GM12878 (cell line): ENCODE results near the gene FAM107A. TPM values are rescaled to one million over a fixed set of nuclear protein-coding genes. Genes with fewer than 3 reads are reported as not detected.

Source experiments
- ATAC-seq: fragments of 200-7000 bp; cut with Tn5 transposase; 3 replicates; pipeline ENCODE4 v1.9.1; 2020; ENCODE audit warnings: mild to moderate bottlenecking, moderate library complexity
- BruUV-seq: library from RNA; stranded (reverse); fragments of 400-500 nt; replicated peaks from 2 replicates; lab custom pipeline; 2021; lab: Mats Ljungman, UMichigan
- CTCF ChIA-PET: fragments of 300-600 bp; sonication (Branson Sonifier 250); formaldehyde crosslinking; extraction: SDS; loops from one replicate; lab custom pipeline; 2021; ENCODE audit warnings: inconsistent platforms; lab: Yijun Ruan, JAX
- POLR2A ChIA-PET: fragments of 350-600 bp; formaldehyde crosslinking; extraction: SDS; loops from one replicate; lab custom pipeline; 2021; ENCODE audit warnings: inconsistent platforms; lab: Charles Lee
- RAD21 ChIA-PET: fragments of 300-600 bp; sonication (Branson Sonifier 250); formaldehyde crosslinking; loops from one replicate; lab custom pipeline; 2023; ENCODE audit warnings: antibody characterized with exemption; ENCODE audit not compliant: unreplicated experiment; lab: Charles Lee
- SMC1A ChIA-PET: fragments of 300-600 bp; sonication (Branson Sonifier 250); formaldehyde crosslinking; loops from one replicate; lab custom pipeline; 2023; ENCODE audit not compliant: unreplicated experiment, uncharacterized antibody; lab: Charles Lee
- DNase-seq: peaks from one replicate; pipeline ENCODE4 v3.0.0-alpha.2; 2011; ENCODE audit warnings: low read depth, low spot score
- FAIRE-seq: peaks from 3 replicates; lab custom pipeline; 2011; peaks lifted over from hg19 to GRCh38; lab: Jason Lieb, UNC
- H2AFZ ChIP-seq: 2 replicates; pipeline ENCODE4 v1.6.0; 2011; ENCODE audit warnings: low read depth, low read length, control low read depth; ENCODE audit not compliant: control insufficient read depth
- H3K27ac ChIP-seq: 2 replicates; pipeline ENCODE4 v1.5.1; 2011; ENCODE audit warnings: control low read depth; ENCODE audit not compliant: control insufficient read depth, insufficient read depth
- H3K27me3 ChIP-seq, 2 experiments: replicated peaks in 1 of 2; 2 replicates each; pipeline versions ENCODE4 v1.6.0 to v1.6.1; 2011; ENCODE audit warnings: low read length in 1 of 2; ENCODE audit not compliant: control insufficient read depth in 2 of 2, insufficient read depth in 2 of 2
- H3K36me3 ChIP-seq, 2 experiments: 2 replicates each; pipeline ENCODE4 v1.5.1; 2011; ENCODE audit warnings: low read length in 1 of 2; ENCODE audit not compliant: control insufficient read depth in 2 of 2, insufficient read depth in 2 of 2
- H3K4me1 ChIP-seq: 2 replicates; pipeline ENCODE4 v1.6.1; 2011; ENCODE audit warnings: mild to moderate bottlenecking, low read length, moderate library complexity, mixed read lengths; ENCODE audit not compliant: control insufficient read depth, insufficient read depth
- H3K4me2 ChIP-seq: 2 replicates; pipeline ENCODE4 v1.6.0; 2011; ENCODE audit warnings: control low read depth; ENCODE audit not compliant: control insufficient read depth, insufficient read depth
- H3K4me3 ChIP-seq: fragments of 200-600 bp; sonication (generic); 2 replicates; pipeline ENCODE4 v1.5.1; 2016
- H3K79me2 ChIP-seq: 2 replicates; pipeline ENCODE4 v1.6.0; 2011; ENCODE audit warnings: low read length; ENCODE audit not compliant: control insufficient read depth, insufficient read depth
- H3K9ac ChIP-seq: 2 replicates; pipeline ENCODE4 v1.8.0; 2011; ENCODE audit warnings: low read length, control low read depth, mixed read lengths; ENCODE audit not compliant: control insufficient read depth, insufficient read depth
- H3K9me3 ChIP-seq: replicated peaks from 3 replicates; pipeline ENCODE4 v1.5.1; 2011; ENCODE audit warnings: mild to moderate bottlenecking, low read length; ENCODE audit not compliant: control insufficient read depth, insufficient read depth
- H4K20me1 ChIP-seq: 2 replicates; pipeline ENCODE4 v1.6.0; 2011; ENCODE audit not compliant: control insufficient read depth, insufficient read depth
- ATF2 ChIP-seq: IDR thresholded peaks from 2 replicates; pipeline ENCODE4 v1.6.1; 2012; ENCODE audit warnings: low read length, inconsistent platforms
- ELK1 ChIP-seq: IDR thresholded peaks from 2 replicates; pipeline ENCODE4 v1.6.1; 2012; ENCODE audit warnings: low read depth, low read length, improper control_type of control experiment
- FOXK2 ChIP-seq: fragments of 450-650 bp; IDR thresholded peaks from 2 replicates; pipeline ENCODE4 v1.6.1; 2017; ENCODE audit warnings: mild to moderate bottlenecking, moderate library complexity
- HDGF ChIP-seq: fragments of 450-650 bp; IDR thresholded peaks from 2 replicates; pipeline ENCODE4 v1.6.1; 2016; ENCODE audit warnings: antibody characterized with exemption
- IRF3 ChIP-seq: fragments of 450-650 bp; IDR thresholded peaks from 2 replicates; pipeline ENCODE4 v1.6.1; 2014; ENCODE audit warnings: mild to moderate bottlenecking
- LARP7 ChIP-seq: fragments of 450-650 bp; IDR thresholded peaks from 2 replicates; pipeline ENCODE4 v1.6.1; 2017; ENCODE audit warnings: mild to moderate bottlenecking
- PKNOX1 ChIP-seq: fragments of 450-650 bp; IDR thresholded peaks from 2 replicates; pipeline ENCODE4 v1.6.1; 2016; ENCODE audit warnings: mild to moderate bottlenecking
- PML ChIP-seq: IDR thresholded peaks from 2 replicates; pipeline ENCODE4 v1.6.1; 2012; ENCODE audit warnings: low read length, inconsistent platforms
- POU2F2 ChIP-seq: IDR thresholded peaks from 3 replicates; pipeline ENCODE4 v1.6.1; 2011; ENCODE audit warnings: low read depth, mild to moderate bottlenecking, low read length, borderline replicate concordance
- SIX5 ChIP-seq: IDR thresholded peaks from 2 replicates; pipeline ENCODE4 v1.6.1; 2011; ENCODE audit warnings: mild to moderate bottlenecking, low read depth, low read length, moderate library complexity; ENCODE audit not compliant: severe bottlenecking
- SUZ12 ChIP-seq: fragments of 200-600 bp; sonication (generic); IDR thresholded peaks from one replicate; pipeline ENCODE4 v1.6.1; 2018; ENCODE audit warnings: antibody characterized with exemption, mild to moderate bottlenecking; ENCODE audit not compliant: unreplicated experiment
- ZNF24 ChIP-seq: fragments of 450-650 bp; IDR thresholded peaks from 2 replicates; pipeline ENCODE4 v1.6.1; 2017; ENCODE audit warnings: antibody characterized with exemption, mild to moderate bottlenecking
- WGBS: methylation state at CpG from one replicate; pipeline ENCODE4 v1.1.6; 2016; ENCODE audit warnings: low lambda C conversion rate; ENCODE audit not compliant: insufficient replicate concordance, insufficient coverage; ENCODE audit errors: missing lambda C conversion rate; 5-methylcytosine and 5-hydroxymethylcytosine counted together
- in situ Hi-C: fragments of 300-500 bp; cut with MboI; formaldehyde crosslinking; loops from 9 replicates; pipeline ENCODE4 v1.14.3; 2018; ENCODE audit warnings: mixed read lengths
- intact Hi-C: fragments of 100-400 bp; cut with micrococcal nuclease; formaldehyde crosslinking; loops from one replicate; pipeline ENCODE4 v1.14.2; 2022; ENCODE audit not compliant: unreplicated experiment
- polyA plus RNA-seq, 11 experiments: library from polyadenylated mRNA; depleted of rRNA in 4 of 11; unstranded in 6 of 11; stranded (reverse) in 5 of 11; fragments of >200 nt; fragmentation: Nextera tagmentation in 4 of 11; fragmentation: Illumina TruSeq in 1 of 11; extraction: Ambion mirVana in 4 of 11; extraction: Trizol in 1 of 11; gene quantifications; 1 replicate in 1 of 11; 2 replicates in 10 of 11; pipeline versions ENCODE4 v1.2.1 to v1.2.3, GENCODE V29; 2011 to 2016; ENCODE audit warnings: inconsistent platforms in 2 of 11, missing spikeins in 2 of 11, low read depth in 1 of 11
- total RNA-seq, 4 experiments: library from RNA; depleted of rRNA in 3 of 4; stranded (reverse); fragments of >200 nt in 3 of 4; fragmentation: Illumina TruSeq in 1 of 4; extraction: Trizol in 1 of 4; gene quantifications; 2 replicates each; pipeline versions ENCODE4 v1.2.1 to v1.2.3, GENCODE V29; 2013 to 2021

Gene FAM107A
- total and polyA plus RNA-seq, 10 of the 15 experiments (the other 5 are each of a cell fraction or from before 2014, with no cell fraction given), result not detected

- no peak overlapping the region for H3K4me3 ChIP-seq
- in situ Hi-C loops, result no loop called here
- ATAC-seq, result no peak
- FAIRE-seq, result no peak
- H3K4me2 ChIP-seq, result no peak overlapping the region
- CTCF ChIA-PET, result no interaction called here
- no peaks in the 10 kb centered on the region for H3K36me3 ChIP-seq
- intact Hi-C loops, result no loop called here
- TF ChIP-seq FOXK2 (no peak), HDGF (no peak), SUZ12 (no peak)
- RAD21 ChIA-PET, result no interaction called here
- no peaks in the 10 kb centered on the region for H3K9me3 ChIP-seq
- no peaks in the 10 kb centered on the region for H4K20me1 ChIP-seq
- H3K27me3 ChIP-seq, result peaks cover 0 to 4% of the 10 kb centered on the region in 2 experiments; a peak in 2 of 4 replicates
- H3K9ac ChIP-seq, result no peak overlapping the region
- SMC1A ChIA-PET, result no interaction called here
- no peak overlapping the region for H3K27ac ChIP-seq
- H3K4me1 ChIP-seq, result no peaks in the 10 kb centered on the region
- no peaks in the 10 kb centered on the region for H3K79me2 ChIP-seq
- 41% methylated on average over 3 of the region's 3 CpGs for WGBS
- no peak for DNase-seq
- H2AFZ ChIP-seq, result no peak overlapping the region
- BruUV-seq, result no TSS peak
- POLR2A ChIA-PET, result interaction anchor here (0.6 kb wide), 1 partner anchor 212 kb away, joined by 8 read pairs; the partner anchor contains the start of gene HTD2
Observed at GRCh38 chr3:58518291-58518789, 58.9 kb downstream of the FAM107A start.

GRCh38 chr3:58514405-58514804 is 62.8 kb downstream of the FAM107A start:
- in situ Hi-C loops, result no loop called here
- no peak for ATAC-seq
- Histone ChIP-seq H3K4me2 (no peak overlapping the region), H3K4me1 (no peaks in the 10 kb centered on the region), H3K9ac (no peak overlapping the region), H3K27me3 (peaks cover 0 to 4% of the 10 kb centered on the region in 2 experiments; a peak in 2 of 4 replicates), H3K4me3 (no peak overlapping the region), H3K9me3 (no peaks in the 10 kb centered on the region), H3K79me2 (no peaks in the 10 kb centered on the region), H2AFZ (no peak overlapping the region), H3K27ac (no peak overlapping the region), H3K36me3 (no peaks in the 10 kb centered on the region), H4K20me1 (no peaks in the 10 kb centered on the region)
- intact Hi-C loops, result no loop called here
- WGBS, result 67% methylated on average over 3 of the region's 3 CpGs
- DNase-seq, result no peak
- POLR2A ChIA-PET, result no interaction called here
- CTCF ChIA-PET, result interaction anchor here (0.9 kb wide), 1 partner anchor 208 kb away, joined by 5 read pairs; the partner anchor contains the start of gene HTD2
- SMC1A ChIA-PET, result interaction anchor here (1.2 kb wide), 1 partner anchor 10 kb away, joined by 4 read pairs; no protein-coding TSS in a partner anchor
- no peak for FAIRE-seq
- RAD21 ChIA-PET, result interaction anchor here (1.5 kb wide), 1 partner anchor 51 kb away, joined by 3 read pairs; no protein-coding TSS in a partner anchor
- no TSS peak for BruUV-seq
- TF ChIP-seq SUZ12 (no peak), PML (no peak), POU2F2 (no peak), ELK1 (no peak), SIX5 (no peak), ZNF24 (no peak), LARP7 (no peak), ATF2 (no peak), IRF3 (no peak), PKNOX1 (no peak)
